GM23338 (cell line): ENCODE results near the gene TMEM145. TPM values are rescaled to one million over a fixed set of nuclear protein-coding genes. Genes with fewer than 3 reads are reported as not detected.

Experiments used
- ATAC-seq: fragments of 200-7000 bp; cut with Tn5 transposase; 3 replicates; pipeline ENCODE4 v1.9.1; 2020
- DNase-seq: peaks from one replicate; pipeline ENCODE4 v3.0.0-alpha.2; 2015; ENCODE audit warnings: low spot score
- H2AFZ ChIP-seq: fragments of 200-600 bp; sonication (generic); 2 replicates; pipeline ENCODE4 v1.8.0; 2016; ENCODE audit warnings: antibody characterized with exemption, mild to moderate bottlenecking, moderate library complexity
- H3F3A ChIP-seq: fragments of 200-600 bp; sonication (generic); replicated peaks from 2 replicates; pipeline ENCODE4 v1.8.0; 2017; ENCODE audit warnings: antibody characterized with exemption, mixed run types, low read depth
- H3K27ac ChIP-seq: fragments of 200-600 bp; sonication (generic); 2 replicates; pipeline ENCODE4 v1.6.1; 2016; ENCODE audit warnings: low read depth
- H3K27me3 ChIP-seq: fragments of 200-600 bp; sonication (generic); 2 replicates; pipeline ENCODE4 v1.8.0; 2016; ENCODE audit warnings: mild to moderate bottlenecking, mixed run types, moderate library complexity; ENCODE audit not compliant: insufficient read depth
- H3K36me3 ChIP-seq: fragments of 200-600 bp; sonication (generic); 2 replicates; pipeline ENCODE4 v1.8.0; 2016; ENCODE audit warnings: mild to moderate bottlenecking; ENCODE audit not compliant: insufficient read depth
- H3K4me1 ChIP-seq: fragments of 200-600 bp; sonication (generic); 2 replicates; pipeline ENCODE4 v1.8.0; 2016; ENCODE audit warnings: mild to moderate bottlenecking, moderate library complexity; ENCODE audit not compliant: insufficient read depth
- H3K4me2 ChIP-seq: fragments of 200-600 bp; sonication (generic); 2 replicates; pipeline ENCODE4 v1.7.1; 2017; ENCODE audit warnings: mixed run types
- H3K4me3 ChIP-seq: fragments of 200-600 bp; sonication (generic); 2 replicates; pipeline ENCODE4 v1.6.1; 2016; ENCODE audit warnings: mixed run types
- H3K79me2 ChIP-seq: fragments of 200-600 bp; sonication (generic); replicated peaks from 2 replicates; pipeline ENCODE4 v1.8.0; 2017; ENCODE audit warnings: mild to moderate bottlenecking; ENCODE audit not compliant: insufficient read depth
- H3K9me2 ChIP-seq: fragments of 200-600 bp; sonication (generic); 2 replicates; pipeline ENCODE4 v1.8.0; 2017; ENCODE audit not compliant: insufficient read depth
- H4K20me1 ChIP-seq: fragments of 200-600 bp; sonication (generic); replicated peaks from 2 replicates; pipeline ENCODE4 v1.8.0; 2017; ENCODE audit warnings: mild to moderate bottlenecking; ENCODE audit not compliant: insufficient read depth
- H3K27ac Mint-ChIP-seq: 2 replicates; pipeline ENCODE4 v1.8.0; 2020; ENCODE audit warnings: inconsistent platforms, mild to moderate bottlenecking, moderate library complexity, mixed read lengths
- H3K27me3 Mint-ChIP-seq: 3 replicates; pipeline ENCODE4 v1.8.0; 2022; ENCODE audit warnings: low read depth, mild to moderate bottlenecking, moderate library complexity, mixed read lengths, inconsistent platforms; ENCODE audit not compliant: insufficient read depth, poor library complexity
- H3K36me3 Mint-ChIP-seq: 3 replicates; pipeline ENCODE4 v1.8.0; 2021; ENCODE audit warnings: low read depth, mild to moderate bottlenecking, inconsistent platforms, moderate library complexity, mixed read lengths
- H3K4me1 Mint-ChIP-seq: 3 replicates; pipeline ENCODE4 v1.8.0; 2020; ENCODE audit warnings: mild to moderate bottlenecking, inconsistent platforms, mixed read lengths
- H3K4me3 Mint-ChIP-seq: 3 replicates; pipeline ENCODE4 v1.8.0; 2021; ENCODE audit warnings: moderate library complexity, mild to moderate bottlenecking, inconsistent platforms, mixed read lengths
- H3K9me3 Mint-ChIP-seq: 3 replicates; pipeline ENCODE4 v1.8.0; 2020; ENCODE audit warnings: moderate library complexity, mild to moderate bottlenecking, inconsistent platforms, mixed read lengths
- CREB1 ChIP-seq: fragments of 250-450 bp; sonication (Bioruptor Pico); IDR thresholded peaks from 2 replicates; pipeline ENCODE4 v1.5.0; 2020; ENCODE audit warnings: low read depth, mild to moderate bottlenecking, moderate library complexity
- EZH2 ChIP-seq: fragments of 200-600 bp; sonication (generic); IDR thresholded peaks from one replicate; pipeline ENCODE4 v1.8.0; 2017; ENCODE audit warnings: antibody characterized with exemption, mild to moderate bottlenecking, low read depth; ENCODE audit not compliant: unreplicated experiment
- EZH2phosphoT487 ChIP-seq: fragments of 200-600 bp; sonication (generic); IDR thresholded peaks from one replicate; pipeline ENCODE4 v1.8.1; 2018; ENCODE audit warnings: antibody characterized with exemption; ENCODE audit not compliant: unreplicated experiment
- JUNB ChIP-seq: IDR thresholded peaks from one replicate; pipeline ENCODE4 v1.6.1; 2016; ENCODE audit warnings: antibody characterized with exemption; ENCODE audit not compliant: unreplicated experiment
- NANOG ChIP-seq: IDR thresholded peaks from 2 replicates; pipeline ENCODE4 v1.6.1; 2016; ENCODE audit warnings: antibody characterized with exemption, borderline replicate concordance
- POLR2AphosphoS5 ChIP-seq: IDR thresholded peaks from 2 replicates; pipeline ENCODE4 v1.6.1; 2016; ENCODE audit warnings: antibody characterized with exemption, low read depth
- STAT1 ChIP-seq: IDR thresholded peaks from one replicate; pipeline ENCODE4 v1.6.1; 2016; ENCODE audit warnings: antibody characterized with exemption; ENCODE audit not compliant: unreplicated experiment
- ZNF114 ChIP-seq: fragments of 250-450 bp; sonication (Bioruptor Pico); IDR thresholded peaks from 2 replicates; pipeline ENCODE4 v1.5.0; 2020; ENCODE audit warnings: mild to moderate bottlenecking, moderate library complexity
- ZNF331 ChIP-seq: fragments of 250-450 bp; sonication (Bioruptor Pico); IDR thresholded peaks from 2 replicates; pipeline ENCODE4 v1.5.0; 2020; ENCODE audit warnings: low read depth, mild to moderate bottlenecking, moderate library complexity
- polyA plus RNA-seq: library from polyadenylated mRNA; unstranded; fragments of >200 nt; fragmentation: Nextera tagmentation; extraction: Ambion mirVana; gene quantifications from 2 replicates; pipeline ENCODE4 v1.2.1, GENCODE V29; 2016
- total RNA-seq: library from RNA; depleted of rRNA; stranded (reverse); fragments of >200 nt; shearing (Covaris generic); gene quantifications from 2 replicates; pipeline ENCODE4 v1.2.3, GENCODE V29; 2014
- TF ChIP-seq, protein P1 (sequence below): fragments of 250-450 bp; sonication (Bioruptor Pico); IDR thresholded peaks from 2 replicates; pipeline ENCODE4 v1.5.0; 2020; ENCODE audit warnings: mild to moderate bottlenecking, moderate library complexity
- TF ChIP-seq, protein P2 (sequence below), 2 experiments: fragments of 200-600 bp in 1 of 2; sonication (generic) in 1 of 2; conservative IDR thresholded peaks; 2 replicates each; pipeline versions ENCODE4 v1.5.1 to v1.6.1; 2016 to 2017; ENCODE audit warnings: antibody characterized with exemption in 2 of 2, low read depth in 2 of 2, mild to moderate bottlenecking in 2 of 2, moderate library complexity in 1 of 2
- TF ChIP-seq, protein P3 (sequence below): IDR thresholded peaks from 2 replicates; pipeline ENCODE4 v1.6.1; 2016; ENCODE audit warnings: antibody characterized with exemption

TMEM145 gene
- total and polyA plus RNA-seq, 2 experiments from 2014 or later = 1.9 to 5.4 TPM

DNA sequence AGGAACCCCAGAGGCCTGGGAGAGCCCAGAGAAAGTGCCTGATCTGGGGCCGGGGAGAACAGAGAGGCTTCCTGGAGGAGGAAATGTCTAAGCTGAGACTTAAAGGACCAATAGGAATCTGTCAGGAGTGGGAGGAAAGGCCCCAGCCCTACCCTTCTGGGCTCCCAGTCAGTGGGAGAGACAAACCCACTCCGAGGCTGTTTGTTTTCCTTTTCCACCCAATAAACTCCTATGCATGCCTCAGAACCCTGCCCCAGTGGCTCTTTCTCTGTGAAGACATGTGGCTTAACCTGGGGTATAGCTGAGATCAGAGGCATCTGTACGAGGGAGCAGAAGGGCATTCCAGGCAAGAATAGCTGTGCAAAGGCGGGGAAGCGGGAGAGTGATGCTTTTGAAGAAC is 14.3 kb downstream of the TMEM145 start (continued):
- TF ChIP-seq, protein P1, sequence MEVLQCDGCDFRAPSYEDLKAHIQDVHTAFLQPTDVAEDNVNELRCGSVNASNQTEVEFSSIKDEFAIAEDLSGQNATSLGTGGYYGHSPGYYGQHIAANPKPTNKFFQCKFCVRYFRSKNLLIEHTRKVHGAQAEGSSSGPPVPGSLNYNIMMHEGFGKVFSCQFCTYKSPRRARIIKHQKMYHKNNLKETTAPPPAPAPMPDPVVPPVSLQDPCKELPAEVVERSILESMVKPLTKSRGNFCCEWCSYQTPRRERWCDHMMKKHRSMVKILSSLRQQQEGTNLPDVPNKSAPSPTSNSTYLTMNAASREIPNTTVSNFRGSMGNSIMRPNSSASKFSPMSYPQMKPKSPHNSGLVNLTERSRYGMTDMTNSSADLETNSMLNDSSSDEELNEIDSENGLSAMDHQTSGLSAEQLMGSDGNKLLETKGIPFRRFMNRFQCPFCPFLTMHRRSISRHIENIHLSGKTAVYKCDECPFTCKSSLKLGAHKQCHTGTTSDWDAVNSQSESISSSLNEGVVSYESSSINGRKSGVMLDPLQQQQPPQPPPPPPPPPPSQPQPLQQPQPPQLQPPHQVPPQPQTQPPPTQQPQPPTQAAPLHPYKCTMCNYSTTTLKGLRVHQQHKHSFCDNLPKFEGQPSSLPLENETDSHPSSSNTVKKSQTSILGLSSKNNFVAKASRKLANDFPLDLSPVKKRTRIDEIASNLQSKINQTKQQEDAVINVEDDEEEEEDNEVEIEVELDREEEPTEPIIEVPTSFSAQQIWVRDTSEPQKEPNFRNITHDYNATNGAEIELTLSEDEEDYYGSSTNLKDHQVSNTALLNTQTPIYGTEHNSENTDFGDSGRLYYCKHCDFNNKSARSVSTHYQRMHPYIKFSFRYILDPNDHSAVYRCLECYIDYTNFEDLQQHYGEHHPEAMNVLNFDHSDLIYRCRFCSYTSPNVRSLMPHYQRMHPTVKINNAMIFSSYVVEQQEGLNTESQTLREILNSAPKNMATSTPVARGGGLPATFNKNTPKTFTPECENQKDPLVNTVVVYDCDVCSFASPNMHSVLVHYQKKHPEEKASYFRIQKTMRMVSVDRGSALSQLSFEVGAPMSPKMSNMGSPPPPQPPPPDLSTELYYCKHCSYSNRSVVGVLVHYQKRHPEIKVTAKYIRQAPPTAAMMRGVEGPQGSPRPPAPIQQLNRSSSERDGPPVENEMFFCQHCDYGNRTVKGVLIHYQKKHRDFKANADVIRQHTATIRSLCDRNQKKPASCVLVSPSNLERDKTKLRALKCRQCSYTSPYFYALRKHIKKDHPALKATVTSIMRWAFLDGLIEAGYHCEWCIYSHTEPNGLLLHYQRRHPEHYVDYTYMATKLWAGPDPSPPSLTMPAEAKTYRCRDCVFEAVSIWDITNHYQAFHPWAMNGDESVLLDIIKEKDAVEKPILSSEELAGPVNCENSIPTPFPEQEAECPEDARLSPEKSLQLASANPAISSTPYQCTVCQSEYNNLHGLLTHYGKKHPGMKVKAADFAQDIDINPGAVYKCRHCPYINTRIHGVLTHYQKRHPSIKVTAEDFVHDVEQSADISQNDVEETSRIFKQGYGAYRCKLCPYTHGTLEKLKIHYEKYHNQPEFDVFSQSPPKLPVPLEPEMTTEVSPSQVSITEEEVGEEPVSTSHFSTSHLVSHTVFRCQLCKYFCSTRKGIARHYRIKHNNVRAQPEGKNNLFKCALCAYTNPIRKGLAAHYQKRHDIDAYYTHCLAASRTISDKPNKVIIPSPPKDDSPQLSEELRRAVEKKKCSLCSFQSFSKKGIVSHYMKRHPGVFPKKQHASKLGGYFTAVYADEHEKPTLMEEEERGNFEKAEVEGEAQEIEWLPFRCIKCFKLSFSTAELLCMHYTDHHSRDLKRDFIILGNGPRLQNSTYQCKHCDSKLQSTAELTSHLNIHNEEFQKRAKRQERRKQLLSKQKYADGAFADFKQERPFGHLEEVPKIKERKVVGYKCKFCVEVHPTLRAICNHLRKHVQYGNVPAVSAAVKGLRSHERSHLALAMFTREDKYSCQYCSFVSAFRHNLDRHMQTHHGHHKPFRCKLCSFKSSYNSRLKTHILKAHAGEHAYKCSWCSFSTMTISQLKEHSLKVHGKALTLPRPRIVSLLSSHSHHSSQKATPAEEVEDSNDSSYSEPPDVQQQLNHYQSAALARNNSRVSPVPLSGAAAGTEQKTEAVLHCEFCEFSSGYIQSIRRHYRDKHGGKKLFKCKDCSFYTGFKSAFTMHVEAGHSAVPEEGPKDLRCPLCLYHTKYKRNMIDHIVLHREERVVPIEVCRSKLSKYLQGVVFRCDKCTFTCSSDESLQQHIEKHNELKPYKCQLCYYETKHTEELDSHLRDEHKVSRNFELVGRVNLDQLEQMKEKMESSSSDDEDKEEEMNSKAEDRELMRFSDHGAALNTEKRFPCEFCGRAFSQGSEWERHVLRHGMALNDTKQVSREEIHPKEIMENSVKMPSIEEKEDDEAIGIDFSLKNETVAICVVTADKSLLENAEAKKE (CRISPR knock-in tag) = no peak
- TF ChIP-seq POLR2AphosphoS5 = no peak
- TF ChIP-seq, protein P2, sequence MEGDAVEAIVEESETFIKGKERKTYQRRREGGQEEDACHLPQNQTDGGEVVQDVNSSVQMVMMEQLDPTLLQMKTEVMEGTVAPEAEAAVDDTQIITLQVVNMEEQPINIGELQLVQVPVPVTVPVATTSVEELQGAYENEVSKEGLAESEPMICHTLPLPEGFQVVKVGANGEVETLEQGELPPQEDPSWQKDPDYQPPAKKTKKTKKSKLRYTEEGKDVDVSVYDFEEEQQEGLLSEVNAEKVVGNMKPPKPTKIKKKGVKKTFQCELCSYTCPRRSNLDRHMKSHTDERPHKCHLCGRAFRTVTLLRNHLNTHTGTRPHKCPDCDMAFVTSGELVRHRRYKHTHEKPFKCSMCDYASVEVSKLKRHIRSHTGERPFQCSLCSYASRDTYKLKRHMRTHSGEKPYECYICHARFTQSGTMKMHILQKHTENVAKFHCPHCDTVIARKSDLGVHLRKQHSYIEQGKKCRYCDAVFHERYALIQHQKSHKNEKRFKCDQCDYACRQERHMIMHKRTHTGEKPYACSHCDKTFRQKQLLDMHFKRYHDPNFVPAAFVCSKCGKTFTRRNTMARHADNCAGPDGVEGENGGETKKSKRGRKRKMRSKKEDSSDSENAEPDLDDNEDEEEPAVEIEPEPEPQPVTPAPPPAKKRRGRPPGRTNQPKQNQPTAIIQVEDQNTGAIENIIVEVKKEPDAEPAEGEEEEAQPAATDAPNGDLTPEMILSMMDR (conservative IDR thresholded peaks at IDR 0.05; ENCODE audit: low read depth in 2 of 2) = no peak

DNA sequence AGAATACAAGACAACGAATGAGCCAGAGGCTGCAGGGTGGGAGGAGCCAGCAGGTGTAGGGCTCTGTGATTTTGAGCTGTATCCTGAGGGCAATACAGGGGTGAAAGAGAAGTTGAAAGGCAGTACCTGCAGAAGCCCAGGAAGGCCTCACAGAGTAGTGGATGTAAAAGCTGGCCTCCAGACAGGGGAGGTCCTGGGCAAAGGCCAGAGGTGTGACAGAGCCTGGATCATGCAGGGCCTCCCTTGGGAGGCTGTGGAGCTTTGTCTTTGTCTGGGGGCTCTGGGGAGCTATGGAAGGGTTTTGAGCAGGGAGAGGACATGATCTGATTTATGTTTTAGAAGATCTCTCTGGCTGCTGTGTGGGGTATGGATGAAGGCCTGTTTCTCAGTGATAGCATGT is 15.0 kb downstream of the TMEM145 start:
- Histone ChIP-seq H3K4me3 (no peak overlapping the region), H3K4me2 (no peak overlapping the region), H3F3A (peaks cover 3% of the 10 kb centered on the region), H3K9me2 (no peaks in the 10 kb centered on the region), H3K27me3 (peaks cover 8% of the 10 kb centered on the region), H3K79me2 (peaks cover 26% of the 10 kb centered on the region), H2AFZ (no peak overlapping the region), H3K4me1 (peaks cover 6% of the 10 kb centered on the region; the same call in 1 of the 2 replicates), H4K20me1 (peaks cover 6% of the 10 kb centered on the region), H3K27ac (no peak overlapping the region), H3K36me3 (no peaks in the 10 kb centered on the region)
- Mint-ChIP-seq H3K9me3 (no peaks in the 10 kb centered on the region), H3K27ac (no peak overlapping the region), H3K4me3 (no peak overlapping the region; the same call in 2 of the 3 replicates), H3K4me1 (peaks cover 31% of the 10 kb centered on the region), H3K27me3 (peaks cover 17% of the 10 kb centered on the region), H3K36me3 (no peaks in the 10 kb centered on the region)
- DNase-seq (no peak), ATAC-seq (no peak)
- TF ChIP-seq POLR2AphosphoS5 (no peak), JUNB (no peak), NANOG (no peak), ZNF114 (CRISPR knock-in tag) (no peak), ZNF331 (CRISPR knock-in tag) (no peak), CREB1 (CRISPR knock-in tag) (no peak), EZH2 (no peak), EZH2phosphoT487 (no peak), STAT1 (no peak)
- TF ChIP-seq, protein P3, sequence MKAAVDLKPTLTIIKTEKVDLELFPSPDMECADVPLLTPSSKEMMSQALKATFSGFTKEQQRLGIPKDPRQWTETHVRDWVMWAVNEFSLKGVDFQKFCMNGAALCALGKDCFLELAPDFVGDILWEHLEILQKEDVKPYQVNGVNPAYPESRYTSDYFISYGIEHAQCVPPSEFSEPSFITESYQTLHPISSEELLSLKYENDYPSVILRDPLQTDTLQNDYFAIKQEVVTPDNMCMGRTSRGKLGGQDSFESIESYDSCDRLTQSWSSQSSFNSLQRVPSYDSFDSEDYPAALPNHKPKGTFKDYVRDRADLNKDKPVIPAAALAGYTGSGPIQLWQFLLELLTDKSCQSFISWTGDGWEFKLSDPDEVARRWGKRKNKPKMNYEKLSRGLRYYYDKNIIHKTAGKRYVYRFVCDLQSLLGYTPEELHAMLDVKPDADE = no peak
- TF ChIP-seq, protein P2 (conservative IDR thresholded peaks at IDR 0.05; ENCODE audit: low read depth in 2 of 2) = no peak
